Panc1 (cell line): ENCODE measurements around the gene FAM131A. TPM values are rescaled to one million over a fixed set of nuclear protein-coding genes. Genes with fewer than 3 reads are reported as not detected.

Experiments
- ATAC-seq: fragments of 200-7000 bp; cut with Tn5 transposase; 2 replicates; pipeline ENCODE4 v1.9.1; 2020; ENCODE audit warnings: mild to moderate bottlenecking, moderate library complexity
- BruUV-seq: library from RNA; stranded (reverse); fragments of 400-500 nt; replicated peaks from 2 replicates; lab custom pipeline; 2021; lab: Mats Ljungman, UMichigan
- CTCF ChIA-PET: fragments of 300-600 bp; sonication (Branson Sonifier 250); formaldehyde crosslinking; loops from one replicate; lab custom pipeline; 2022; ENCODE audit warnings: antibody characterized with exemption; lab: Charles Lee
- POLR2A ChIA-PET: fragments of 300-600 bp; sonication (Branson Sonifier 250); formaldehyde crosslinking; loops from one replicate; lab custom pipeline; 2022; ENCODE audit warnings: antibody characterized with exemption; lab: Charles Lee
- DNase-seq: peaks from one replicate; pipeline ENCODE4 v3.0.0-alpha.2; 2010; ENCODE audit warnings: low read depth, low spot score
- H3K27ac ChIP-seq: 2 replicates; pipeline ENCODE4 v1.5.1; 2011; ENCODE audit warnings: mild to moderate bottlenecking, low read length, inconsistent platforms
- H3K27me3 ChIP-seq: fragments of 200-500 bp; sonication (Bioruptor generic); 2 replicates; pipeline ENCODE4 v1.6.0; 2014; ENCODE audit warnings: low read length, inconsistent platforms; ENCODE audit not compliant: control insufficient read depth, insufficient read depth
- H3K36me3 ChIP-seq: fragments of 200-500 bp; sonication (Bioruptor generic); 2 replicates; pipeline ENCODE4 v1.5.1; 2014; ENCODE audit warnings: inconsistent platforms, mild to moderate bottlenecking, low read length, moderate library complexity; ENCODE audit not compliant: control insufficient read depth, insufficient read depth
- H3K4me1 ChIP-seq: 2 replicates; pipeline ENCODE4 v1.5.1; 2011; ENCODE audit warnings: inconsistent platforms, mild to moderate bottlenecking, low read length, moderate library complexity; ENCODE audit not compliant: control insufficient read depth, insufficient read depth
- H3K4me3 ChIP-seq, 2 experiments: 2 replicates each; pipeline ENCODE4 v1.5.1; 2011 to 2012; ENCODE audit warnings: low read depth in 2 of 2, low read length in 2 of 2, mild to moderate bottlenecking in 2 of 2, inconsistent platforms in 1 of 2, moderate library complexity in 1 of 2
- H3K9me3 ChIP-seq: fragments of 200-500 bp; sonication (Bioruptor generic); 2 replicates; pipeline ENCODE4 v1.5.1; 2014; ENCODE audit warnings: low read depth, mild to moderate bottlenecking, inconsistent platforms, low read length, moderate library complexity; ENCODE audit not compliant: control insufficient read depth, insufficient read depth
- POLR2AphosphoS5 ChIP-seq: IDR thresholded peaks from 2 replicates; pipeline ENCODE4 v1.6.1; 2012; ENCODE audit warnings: mild to moderate bottlenecking, low read depth, low read length, moderate library complexity
- SIN3A ChIP-seq: IDR thresholded peaks from 2 replicates; pipeline ENCODE4 v1.6.1; 2012; ENCODE audit warnings: low read depth, mild to moderate bottlenecking, low read length, moderate library complexity, borderline replicate concordance; ENCODE audit not compliant: insufficient read depth
- TCF7L2 ChIP-seq: IDR thresholded peaks from 2 replicates; pipeline ENCODE4 v1.6.1; 2011; ENCODE audit warnings: mild to moderate bottlenecking, low read depth, low read length, inconsistent platforms
- in situ Hi-C: cut with HindIII; loops from 2 replicates; pipeline ENCODE4 v1.10.0; 2016; ENCODE audit warnings: low sequenced_read_pairs, low pct_unique_long_range_greater_than_20kb
- intact Hi-C: fragments of 100-400 bp; cut with micrococcal nuclease; formaldehyde crosslinking; loops from one replicate; pipeline ENCODE4 v1.10.0; 2022; ENCODE audit not compliant: unreplicated experiment
- total RNA-seq: library from RNA; stranded (reverse); gene quantifications from one replicate; pipeline ENCODE4 v1.2.1, GENCODE V29; 2021; ENCODE audit not compliant: unreplicated experiment
- TF ChIP-seq, protein P1 (sequence below), 2 experiments: IDR thresholded peaks; 2 replicates each; pipeline ENCODE4 v1.6.1; 2011 to 2012; ENCODE audit warnings: low read depth in 2 of 2, control low read depth in 1 of 2, low read length in 1 of 2, mild to moderate bottlenecking in 1 of 2, moderate library complexity in 1 of 2; ENCODE audit not compliant: insufficient read depth in 1 of 2
- TF ChIP-seq, protein P2 (sequence below): fragments of 450-650 bp; IDR thresholded peaks from 2 replicates; pipeline ENCODE4 v1.5.1; 2017; ENCODE audit warnings: mild to moderate bottlenecking

FAM131A gene
- total RNA-seq, 1 experiment from 2014 or later: 30.1 TPM

DNA sequence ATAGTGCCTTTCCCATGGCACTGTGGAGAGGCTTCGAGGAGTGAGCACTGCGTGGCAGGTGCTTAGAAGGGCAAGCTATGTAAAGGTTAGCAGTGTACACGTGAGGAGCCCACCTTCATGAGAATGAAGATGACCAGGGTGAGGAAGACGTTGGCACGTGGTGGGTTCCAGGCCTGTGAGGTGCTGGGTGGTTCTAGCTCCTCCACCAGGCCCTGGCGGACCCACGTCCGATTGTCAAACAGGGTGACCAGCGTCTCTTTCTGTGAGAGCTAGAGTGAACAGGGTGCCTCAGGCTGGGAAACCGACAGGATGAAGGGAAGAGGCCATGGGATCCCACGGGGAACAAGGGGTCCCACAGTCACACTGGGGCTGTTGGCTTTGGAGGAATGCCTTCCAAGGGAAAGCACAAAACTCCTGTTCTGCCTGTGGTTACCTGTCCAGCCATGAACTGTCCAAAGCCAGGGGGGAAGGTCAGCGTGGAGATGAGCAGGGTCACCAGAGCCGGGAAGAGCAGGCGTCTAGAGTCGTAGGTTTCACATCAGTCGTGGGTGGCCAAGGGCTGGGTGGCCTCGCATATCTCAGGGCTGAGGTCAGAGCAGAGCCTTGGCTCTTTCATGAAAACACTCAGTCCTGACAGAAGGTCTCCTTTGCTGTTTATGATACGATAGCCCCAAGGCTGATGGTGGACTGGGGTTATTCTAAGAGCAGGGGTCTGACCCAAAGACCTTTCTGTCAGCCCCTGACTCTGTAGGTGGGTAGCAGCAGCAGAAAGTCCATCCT lies 18.1 kb downstream of the FAM131A start:
- no peak overlapping the region for H3K27ac ChIP-seq
- no peaks in the 10 kb centered on the region for H3K9me3 ChIP-seq
- H3K4me1 ChIP-seq: peaks cover 2% of the 10 kb centered on the region
- TF ChIP-seq POLR2AphosphoS5: no peak
- no peak for TF ChIP-seq SIN3A
- TF ChIP-seq, protein P1, sequence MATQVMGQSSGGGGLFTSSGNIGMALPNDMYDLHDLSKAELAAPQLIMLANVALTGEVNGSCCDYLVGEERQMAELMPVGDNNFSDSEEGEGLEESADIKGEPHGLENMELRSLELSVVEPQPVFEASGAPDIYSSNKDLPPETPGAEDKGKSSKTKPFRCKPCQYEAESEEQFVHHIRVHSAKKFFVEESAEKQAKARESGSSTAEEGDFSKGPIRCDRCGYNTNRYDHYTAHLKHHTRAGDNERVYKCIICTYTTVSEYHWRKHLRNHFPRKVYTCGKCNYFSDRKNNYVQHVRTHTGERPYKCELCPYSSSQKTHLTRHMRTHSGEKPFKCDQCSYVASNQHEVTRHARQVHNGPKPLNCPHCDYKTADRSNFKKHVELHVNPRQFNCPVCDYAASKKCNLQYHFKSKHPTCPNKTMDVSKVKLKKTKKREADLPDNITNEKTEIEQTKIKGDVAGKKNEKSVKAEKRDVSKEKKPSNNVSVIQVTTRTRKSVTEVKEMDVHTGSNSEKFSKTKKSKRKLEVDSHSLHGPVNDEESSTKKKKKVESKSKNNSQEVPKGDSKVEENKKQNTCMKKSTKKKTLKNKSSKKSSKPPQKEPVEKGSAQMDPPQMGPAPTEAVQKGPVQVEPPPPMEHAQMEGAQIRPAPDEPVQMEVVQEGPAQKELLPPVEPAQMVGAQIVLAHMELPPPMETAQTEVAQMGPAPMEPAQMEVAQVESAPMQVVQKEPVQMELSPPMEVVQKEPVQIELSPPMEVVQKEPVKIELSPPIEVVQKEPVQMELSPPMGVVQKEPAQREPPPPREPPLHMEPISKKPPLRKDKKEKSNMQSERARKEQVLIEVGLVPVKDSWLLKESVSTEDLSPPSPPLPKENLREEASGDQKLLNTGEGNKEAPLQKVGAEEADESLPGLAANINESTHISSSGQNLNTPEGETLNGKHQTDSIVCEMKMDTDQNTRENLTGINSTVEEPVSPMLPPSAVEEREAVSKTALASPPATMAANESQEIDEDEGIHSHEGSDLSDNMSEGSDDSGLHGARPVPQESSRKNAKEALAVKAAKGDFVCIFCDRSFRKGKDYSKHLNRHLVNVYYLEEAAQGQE (IDR thresholded peaks at IDR 0.05; ENCODE audit: insufficient read depth in 1 of 2, low read depth in 2 of 2, low read length in 1 of 2): no peak
- TF ChIP-seq TCF7L2: no peak
- TF ChIP-seq, protein P2, sequence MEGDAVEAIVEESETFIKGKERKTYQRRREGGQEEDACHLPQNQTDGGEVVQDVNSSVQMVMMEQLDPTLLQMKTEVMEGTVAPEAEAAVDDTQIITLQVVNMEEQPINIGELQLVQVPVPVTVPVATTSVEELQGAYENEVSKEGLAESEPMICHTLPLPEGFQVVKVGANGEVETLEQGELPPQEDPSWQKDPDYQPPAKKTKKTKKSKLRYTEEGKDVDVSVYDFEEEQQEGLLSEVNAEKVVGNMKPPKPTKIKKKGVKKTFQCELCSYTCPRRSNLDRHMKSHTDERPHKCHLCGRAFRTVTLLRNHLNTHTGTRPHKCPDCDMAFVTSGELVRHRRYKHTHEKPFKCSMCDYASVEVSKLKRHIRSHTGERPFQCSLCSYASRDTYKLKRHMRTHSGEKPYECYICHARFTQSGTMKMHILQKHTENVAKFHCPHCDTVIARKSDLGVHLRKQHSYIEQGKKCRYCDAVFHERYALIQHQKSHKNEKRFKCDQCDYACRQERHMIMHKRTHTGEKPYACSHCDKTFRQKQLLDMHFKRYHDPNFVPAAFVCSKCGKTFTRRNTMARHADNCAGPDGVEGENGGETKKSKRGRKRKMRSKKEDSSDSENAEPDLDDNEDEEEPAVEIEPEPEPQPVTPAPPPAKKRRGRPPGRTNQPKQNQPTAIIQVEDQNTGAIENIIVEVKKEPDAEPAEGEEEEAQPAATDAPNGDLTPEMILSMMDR: no peak
- DNase-seq: no peak
- H3K36me3 ChIP-seq: no peaks in the 10 kb centered on the region; the same call in 1 of the 2 replicates
- no peaks in the 10 kb centered on the region for H3K27me3 ChIP-seq
- BruUV-seq: no TSS peak
- ATAC-seq: no peak
- ChIA-PET POLR2A (interaction anchor here (0.6 kb wide), 1 partner anchor 36 kb away, joined by 3 read pairs; no protein-coding TSS in a partner anchor), CTCF (interaction anchor here (1.2 kb wide), 1 partner anchor 158 kb away, joined by 3 read pairs; no protein-coding TSS in a partner anchor)
- in situ Hi-C loops: no loop called here
- intact Hi-C loops: no loop called here
- H3K4me3 ChIP-seq: no peak overlapping the region

DNA sequence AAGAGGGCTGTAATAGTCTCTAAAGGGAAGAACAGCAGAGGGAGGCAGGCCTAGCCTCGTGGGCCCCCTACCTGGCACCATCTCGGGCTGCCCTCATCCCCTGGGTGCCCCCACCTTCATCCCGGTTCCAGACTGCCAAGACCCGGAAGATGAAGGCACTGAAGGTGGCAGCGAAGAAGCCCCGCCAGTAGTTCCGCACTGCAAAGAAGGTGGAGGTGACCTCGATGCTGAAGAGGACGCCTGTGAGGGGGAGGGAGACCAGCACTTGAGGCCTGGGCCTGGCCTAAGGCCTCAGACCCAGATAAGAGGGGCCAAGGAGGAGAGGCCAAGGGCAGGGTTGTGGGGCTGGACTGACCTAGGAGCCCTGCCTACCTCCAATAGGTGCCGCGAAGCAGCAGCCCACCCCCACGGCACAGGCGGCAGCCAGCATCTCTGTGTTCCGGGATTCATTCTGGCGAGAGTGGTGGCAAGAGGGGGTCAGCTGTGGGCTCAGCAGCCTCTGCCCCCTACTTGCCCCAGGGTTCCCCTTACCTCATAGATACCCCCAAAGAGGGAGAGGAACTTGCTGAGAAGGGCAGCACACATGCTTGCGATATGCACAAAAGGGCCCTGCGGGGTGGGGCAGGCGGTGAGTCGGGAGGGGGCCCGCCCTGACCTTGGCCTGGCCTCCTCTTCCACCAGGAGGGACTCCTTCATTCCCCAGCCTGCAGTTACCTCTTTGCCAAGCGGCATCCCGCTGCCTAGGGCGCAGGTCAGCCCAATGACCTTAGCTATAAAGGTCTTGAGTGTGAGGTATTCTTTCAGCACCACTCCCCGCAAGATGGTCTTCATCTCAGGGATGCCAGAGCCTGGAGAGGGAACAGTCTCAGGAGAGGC lies 20.1 kb downstream of the FAM131A start:
- H3K36me3 ChIP-seq: no peaks in the 10 kb centered on the region; the same call in 1 of the 2 replicates

More for the DNA sequence above, 20.1 kb downstream of the FAM131A start:
- Histone ChIP-seq H3K4me3 (no peak overlapping the region), H3K9me3 (no peaks in the 10 kb centered on the region), H3K27me3 (no peaks in the 10 kb centered on the region), H3K27ac (no peak overlapping the region), H3K4me1 (peaks cover 6% of the 10 kb centered on the region)
- DNase-seq (no peak), ATAC-seq (no peak)
- TF ChIP-seq, protein P2: no peak
- TF ChIP-seq TCF7L2 (no peak), SIN3A (no peak)
- intact Hi-C loops: no loop called here
- POLR2A ChIA-PET: no interaction called here
- in situ Hi-C loops: no loop called here
- CTCF ChIA-PET: no interaction called here
- BruUV-seq: no TSS peak
